ENCODE data around the gene TBC1D8.

DNA sequence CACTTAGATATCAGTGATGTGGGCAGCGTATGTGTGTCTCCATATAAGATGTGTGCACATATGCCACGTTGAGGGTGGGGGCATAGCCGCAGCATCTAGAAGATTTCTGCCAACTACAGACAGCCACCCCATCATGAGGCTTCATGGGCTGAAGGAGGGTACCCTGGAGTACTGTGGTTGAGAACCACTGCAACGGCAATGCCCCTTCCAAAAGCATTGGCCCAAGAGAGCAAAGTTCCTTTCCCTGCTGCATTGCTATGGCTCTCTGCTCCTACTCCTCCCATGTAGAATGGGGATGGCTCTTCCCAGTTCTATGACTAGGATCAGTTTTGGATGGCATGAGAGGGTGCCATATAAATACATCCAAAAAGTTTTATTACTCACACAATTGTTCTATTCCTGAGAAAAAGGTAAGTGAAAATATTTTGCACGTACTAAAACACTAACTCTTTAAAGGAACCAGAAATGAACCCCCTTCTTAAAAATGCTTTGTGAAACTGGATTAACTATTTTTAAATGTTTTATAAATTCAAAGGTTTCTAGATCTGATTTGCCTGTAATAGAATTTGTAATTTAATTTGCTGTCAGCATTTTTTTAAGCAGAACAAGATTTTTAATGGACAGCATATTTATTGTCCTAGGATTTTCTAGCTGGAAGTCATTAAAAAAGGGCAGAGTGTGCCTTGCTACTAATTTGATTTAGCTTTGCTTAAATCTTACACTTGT is 153.5 kb downstream of the TBC1D8 start:
- TF ChIP-seq, protein P1, sequence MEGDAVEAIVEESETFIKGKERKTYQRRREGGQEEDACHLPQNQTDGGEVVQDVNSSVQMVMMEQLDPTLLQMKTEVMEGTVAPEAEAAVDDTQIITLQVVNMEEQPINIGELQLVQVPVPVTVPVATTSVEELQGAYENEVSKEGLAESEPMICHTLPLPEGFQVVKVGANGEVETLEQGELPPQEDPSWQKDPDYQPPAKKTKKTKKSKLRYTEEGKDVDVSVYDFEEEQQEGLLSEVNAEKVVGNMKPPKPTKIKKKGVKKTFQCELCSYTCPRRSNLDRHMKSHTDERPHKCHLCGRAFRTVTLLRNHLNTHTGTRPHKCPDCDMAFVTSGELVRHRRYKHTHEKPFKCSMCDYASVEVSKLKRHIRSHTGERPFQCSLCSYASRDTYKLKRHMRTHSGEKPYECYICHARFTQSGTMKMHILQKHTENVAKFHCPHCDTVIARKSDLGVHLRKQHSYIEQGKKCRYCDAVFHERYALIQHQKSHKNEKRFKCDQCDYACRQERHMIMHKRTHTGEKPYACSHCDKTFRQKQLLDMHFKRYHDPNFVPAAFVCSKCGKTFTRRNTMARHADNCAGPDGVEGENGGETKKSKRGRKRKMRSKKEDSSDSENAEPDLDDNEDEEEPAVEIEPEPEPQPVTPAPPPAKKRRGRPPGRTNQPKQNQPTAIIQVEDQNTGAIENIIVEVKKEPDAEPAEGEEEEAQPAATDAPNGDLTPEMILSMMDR (IDR thresholded peaks at IDR 0.05; ENCODE audit: low read depth, low read length, poor library complexity, severe bottlenecking), result no peak
- no peak for TF ChIP-seq EZH2phosphoT487 (IDR thresholded peaks at IDR 0.05; ENCODE audit: borderline replicate concordance, low read length)

All from DOHH2 (cell line).